Skeletal muscle cell (primary cell): Measurements from ENCODE around the gene KLHL36.

ENCODE experiments used
- DNase-seq: peaks from one replicate; pipeline ENCODE4 v3.0.0-alpha.2; 2010; ENCODE audit warnings: low read depth
- H3K4me3 ChIP-seq: 2 replicates; pipeline ENCODE4 v1.5.1; 2011; ENCODE audit warnings: low read depth, mild to moderate bottlenecking, control low read depth, low read length, moderate library complexity

KLHL36 gene

GRCh38 chr16:84647828-84648594, at the start of gene KLHL36:
Gene KLHL36, plus strand, starts transcription at chr16:84648511. Its CDS starts 2,357 bp downstream, at chr16:84650868.
- no peak for DNase-seq
- H3K4me3 ChIP-seq = peak within 1 kb of the TSS; percentile 71

DNA sequence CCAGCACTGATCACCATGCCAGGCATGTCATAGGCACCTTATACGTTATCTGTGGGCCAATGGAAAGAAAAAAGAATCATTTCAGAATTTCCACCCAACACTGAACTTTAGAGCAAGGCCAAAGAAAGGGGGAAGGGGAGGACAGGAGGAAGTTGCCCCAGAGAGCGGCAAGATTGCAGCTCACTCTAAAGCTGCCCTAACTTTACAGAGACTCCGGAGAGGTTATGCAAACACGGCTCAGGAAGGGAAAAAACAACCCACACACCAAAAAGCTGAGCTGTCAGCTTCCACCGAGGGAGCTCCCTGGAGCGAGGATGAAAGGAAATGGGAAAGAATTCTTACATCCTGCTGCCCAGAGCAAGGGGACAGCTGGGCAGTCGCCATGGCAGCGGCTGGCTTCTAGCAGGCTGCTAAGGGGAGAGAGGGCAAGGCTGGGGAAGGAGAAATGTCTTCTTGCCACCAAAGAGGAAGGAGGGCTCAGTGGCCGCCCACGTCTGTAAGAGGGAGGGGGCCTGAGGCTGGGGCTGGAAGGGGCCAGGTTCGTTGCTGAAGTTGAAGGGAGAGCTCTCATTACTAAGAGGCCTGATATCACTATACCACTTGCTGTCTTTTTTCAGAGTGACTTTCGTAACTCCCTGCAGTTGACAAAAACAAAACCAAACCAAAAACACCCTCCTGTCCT, 48.6 kb upstream of the KLHL36 start:
- DNase-seq = peak; percentile 68
- peak overlapping the region; percentile 12 for H3K4me3 ChIP-seq

GRCh38 chr16:84600343-84601229, 47.7 kb upstream of the KLHL36 start:
- DNase-seq = no peak
- no peak overlapping the region for H3K4me3 ChIP-seq

DNA sequence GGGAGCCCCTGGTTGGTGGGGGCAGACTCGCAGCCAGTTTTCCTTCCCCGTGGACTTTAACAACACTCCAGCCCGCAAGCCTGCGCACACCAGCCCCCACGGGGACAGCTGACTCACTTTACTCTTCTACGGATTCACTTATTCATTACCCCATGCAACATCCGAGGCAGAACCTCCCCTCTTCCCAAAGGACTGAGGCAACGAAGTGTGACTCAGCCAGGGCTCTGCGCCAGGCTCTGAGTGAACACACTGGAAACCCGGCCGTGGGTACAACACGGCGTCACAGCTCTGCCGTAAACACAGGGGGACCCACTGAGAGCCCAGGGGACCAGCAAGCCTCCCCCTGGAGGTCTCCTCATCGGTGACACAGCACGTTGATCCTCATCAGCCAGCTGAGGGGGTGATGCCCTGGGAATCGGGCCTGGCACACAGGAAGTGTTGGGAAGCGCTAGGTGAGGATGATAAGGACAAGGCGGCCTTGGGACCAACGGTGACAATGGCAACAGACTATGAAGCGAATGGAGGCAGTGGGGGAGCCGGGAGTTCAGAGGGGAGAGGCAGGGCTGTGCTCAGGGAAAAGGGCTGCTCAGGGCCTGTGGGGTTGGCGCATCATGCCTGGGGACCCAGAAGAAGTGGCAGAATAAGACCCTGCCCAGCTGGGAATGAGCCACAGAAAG, 45.0 kb upstream of the KLHL36 start:
- DNase-seq = peak; percentile 94
- no peak overlapping the region for H3K4me3 ChIP-seq

GRCh38 chr16:84603940-84604339, 44.4 kb upstream of the KLHL36 start:
- no peak overlapping the region for H3K4me3 ChIP-seq

GRCh38 chr16:84604477-84605013, 43.8 kb upstream of the KLHL36 start:
- H3K4me3 ChIP-seq = no peak overlapping the region
- DNase-seq = no peak

More at GRCh38 chr16:84603940-84604339, 44.4 kb upstream of the KLHL36 start:
- DNase-seq = no peak

DNA sequence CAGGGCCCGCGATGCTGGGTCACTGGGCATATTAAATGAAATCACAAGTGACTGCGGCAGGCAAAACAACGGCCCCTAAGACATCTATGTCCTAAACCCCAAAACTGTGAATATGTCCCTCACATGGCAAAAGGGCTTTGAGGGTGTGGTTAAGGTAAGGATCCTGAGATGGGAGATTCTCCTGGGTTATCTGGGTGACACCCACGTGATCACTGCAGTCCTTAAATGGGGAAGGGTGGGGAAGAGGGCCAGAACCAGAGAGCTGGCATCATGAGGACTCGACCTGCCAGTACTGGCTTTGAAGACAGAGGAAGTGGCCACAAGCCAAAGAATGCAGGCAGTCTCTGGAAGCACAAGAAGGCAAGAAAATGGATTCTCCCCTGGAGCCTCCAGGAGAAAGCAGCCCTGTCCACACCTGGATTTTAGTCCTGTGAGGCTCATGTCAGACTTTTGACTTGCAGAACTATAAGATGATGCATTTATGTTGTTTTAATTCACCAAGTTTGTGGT, 42.9 kb upstream of the KLHL36 start:
- no peak for DNase-seq
- H3K4me3 ChIP-seq = no peak overlapping the region

DNA sequence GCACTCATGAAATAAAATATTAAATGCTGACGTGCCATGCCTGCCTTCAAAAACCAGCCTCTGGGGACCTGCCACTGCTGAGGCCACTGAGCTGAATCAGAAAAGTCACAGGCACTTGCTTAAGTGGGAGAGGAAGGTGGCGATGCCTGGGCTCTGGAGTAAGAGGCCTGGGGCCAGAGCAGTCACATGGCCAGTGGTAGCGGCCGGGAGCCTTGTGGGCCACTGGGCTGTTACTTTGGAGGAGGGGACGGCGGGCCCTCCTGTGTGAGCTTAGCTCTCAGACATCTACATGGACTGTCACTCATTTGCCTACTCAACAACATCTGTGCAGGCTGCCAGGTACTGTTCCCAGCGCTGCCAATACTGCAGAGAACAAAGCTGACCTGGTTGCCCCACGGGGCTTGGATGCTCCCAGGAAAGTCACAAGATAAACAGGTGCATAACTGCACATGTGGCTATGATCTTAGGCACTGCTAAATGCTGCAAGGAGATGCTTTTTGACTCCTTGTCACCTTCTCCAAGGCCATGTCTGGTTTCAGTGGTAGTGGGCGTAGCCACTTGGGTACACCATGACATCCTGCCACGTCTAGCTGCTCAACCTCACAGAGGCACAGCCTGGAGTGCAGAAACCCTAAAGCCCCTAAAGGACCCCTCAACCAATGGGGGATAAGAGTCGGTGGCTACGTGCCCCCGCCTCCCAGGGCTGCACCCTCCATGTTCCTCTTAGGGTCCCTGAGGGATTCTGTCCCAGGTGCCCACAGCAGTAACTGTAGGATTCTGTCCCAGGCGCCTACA, 42.0 kb upstream of the KLHL36 start:
- H3K4me3 ChIP-seq = no peak overlapping the region
- no peak for DNase-seq

- no peak for DNase-seq
- H3K4me3 ChIP-seq = no peak overlapping the region
Observed at GRCh38 chr16:84607061-84607460, 41.2 kb upstream of the KLHL36 start.

DNA sequence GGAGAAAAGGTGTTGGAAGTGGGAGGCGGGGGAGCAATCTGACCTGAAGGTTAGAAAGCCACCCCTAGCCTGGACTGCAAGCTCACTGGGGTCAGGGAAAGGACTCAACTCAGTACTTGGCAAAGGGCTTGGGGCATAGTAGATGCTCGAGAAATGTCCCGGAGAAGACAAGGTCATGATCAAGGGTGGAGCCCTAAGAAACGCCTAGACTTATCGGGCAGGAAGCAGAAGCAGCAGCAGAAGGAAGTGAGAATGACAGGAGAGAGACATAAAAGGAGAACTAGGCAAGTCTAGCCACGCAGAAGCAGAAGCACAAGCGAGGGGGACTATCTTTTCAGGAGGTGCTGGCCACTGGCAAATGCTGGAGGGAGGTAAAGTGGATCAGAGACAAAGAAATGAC, 40.6 kb upstream of the KLHL36 start:
- DNase-seq = no peak
- no peak overlapping the region for H3K4me3 ChIP-seq

- DNase-seq = no peak
Observed at GRCh38 chr16:84608282-84608681, 40.0 kb upstream of the KLHL36 start.

GRCh38 chr16:84609563-84610177, 38.6 kb upstream of the KLHL36 start:
- no peak for DNase-seq
- H3K4me3 ChIP-seq = no peak overlapping the region

More at GRCh38 chr16:84608282-84608681, 40.0 kb upstream of the KLHL36 start:
- no peak overlapping the region for H3K4me3 ChIP-seq

DNA sequence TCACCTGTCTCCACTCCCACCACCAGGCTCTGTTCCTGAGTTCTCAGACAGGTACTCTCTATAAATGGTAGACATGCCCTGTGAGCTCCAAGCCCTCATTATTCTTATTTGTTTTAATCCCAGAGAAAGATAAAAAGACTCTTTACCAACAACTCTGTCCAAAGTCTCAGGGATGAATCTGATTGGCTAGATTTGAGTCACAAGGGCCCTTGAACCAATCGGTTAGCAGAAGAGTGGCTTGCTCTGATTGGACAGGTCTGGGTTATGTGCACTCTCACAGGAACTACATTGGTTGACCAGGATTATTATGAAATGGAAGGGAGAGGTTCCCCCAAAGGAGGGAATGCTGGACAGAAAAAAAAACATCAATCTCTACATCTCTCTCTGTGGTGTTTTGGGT, 37.9 kb upstream of the KLHL36 start:
- no peak for DNase-seq
- no peak overlapping the region for H3K4me3 ChIP-seq

- no peak overlapping the region for H3K4me3 ChIP-seq
- no peak for DNase-seq
Observed at GRCh38 chr16:84611041-84611440, 37.3 kb upstream of the KLHL36 start.

GRCh38 chr16:84612686-84613085, 35.6 kb upstream of the KLHL36 start:
- no peak for DNase-seq
- H3K4me3 ChIP-seq = no peak overlapping the region

GRCh38 chr16:84613408-84614072, 34.8 kb upstream of the KLHL36 start:
- no peak overlapping the region for H3K4me3 ChIP-seq
- no peak for DNase-seq

GRCh38 chr16:84614073-84614459, 34.2 kb upstream of the KLHL36 start:
- DNase-seq = no peak
- no peak overlapping the region for H3K4me3 ChIP-seq
